HEK293 (cell line): ENCODE results near the gene AUH.

Experiments
- CTCF ChIA-PET: fragments of 350-600 bp; formaldehyde crosslinking; extraction: SDS; loops from one replicate; lab custom pipeline; 2021; ENCODE audit warnings: antibody characterized with exemption; lab: Yijun Ruan, JAX
- POLR2A ChIA-PET: fragments of 300-600 bp; formaldehyde crosslinking; extraction: SDS; loops from one replicate; lab custom pipeline; 2020; ENCODE audit warnings: antibody characterized with exemption, inconsistent platforms; lab: Yijun Ruan, JAX
- H3K27ac ChIP-seq: fragments of 200-500 bp; sonication (Bioruptor generic); 2 replicates; pipeline ENCODE4 v1.5.1; 2014; ENCODE audit warnings: low read depth, low read length, control low read depth, inconsistent platforms; ENCODE audit errors: extremely low read depth
- H3K36me3 ChIP-seq, 2 experiments: fragments of 200-500 bp in 1 of 2; sonication (Bioruptor generic) in 1 of 2; 1 replicate in 1 of 2; 2 replicates in 1 of 2; pipeline ENCODE4 v1.5.1; 2014 to 2017; ENCODE audit warnings: inconsistent platforms in 2 of 2, low read length in 2 of 2; ENCODE audit not compliant: control insufficient read depth in 2 of 2, insufficient read depth in 1 of 2
- H3K4me1 ChIP-seq: fragments of 200-500 bp; sonication (Bioruptor generic); 2 replicates; pipeline ENCODE4 v1.5.1; 2014; ENCODE audit warnings: mild to moderate bottlenecking, low read length, inconsistent platforms; ENCODE audit not compliant: control insufficient read depth, insufficient read depth
- H3K4me3 ChIP-seq: 2 replicates; pipeline ENCODE4 v1.5.1; 2011; ENCODE audit warnings: low read depth, mild to moderate bottlenecking, control low read depth, low read length, moderate library complexity
- H3K9me3 ChIP-seq: fragments of 200-500 bp; sonication (Bioruptor generic); 2 replicates; pipeline ENCODE4 v1.5.1; 2014; ENCODE audit warnings: low read depth, low read length, inconsistent platforms; ENCODE audit not compliant: control insufficient read depth, insufficient read depth
- HOXC10 ChIP-seq: sonication (generic); formaldehyde crosslinking; IDR thresholded peaks from 2 replicates; pipeline ENCODE4 v1.8.1; 2023; ENCODE audit warnings: mild to moderate bottlenecking, missing genetic modification reagents
- HOXD13 ChIP-seq: sonication (generic); formaldehyde crosslinking; IDR thresholded peaks from 2 replicates; pipeline ENCODE4 v1.8.0; 2022; ENCODE audit warnings: missing genetic modification reagents, borderline replicate concordance
- KLF1 ChIP-seq: fragments of 450-650 bp; formaldehyde crosslinking; IDR thresholded peaks from 2 replicates; pipeline ENCODE4 v1.5.1; 2016; ENCODE audit warnings: missing biosample characterization, missing genetic modification characterization
- SALL2 ChIP-seq: fragments of 450-650 bp; formaldehyde crosslinking; IDR thresholded peaks from 2 replicates; pipeline ENCODE4 v1.5.0; 2017; ENCODE audit warnings: missing biosample characterization, mild to moderate bottlenecking, missing genetic modification characterization, borderline replicate concordance
- SCRT1 ChIP-seq: fragments of 450-650 bp; formaldehyde crosslinking; IDR thresholded peaks from 2 replicates; pipeline ENCODE4 v1.5.1; 2016; ENCODE audit warnings: missing biosample characterization, missing genetic modification characterization, borderline replicate concordance
- YY1 ChIP-seq: fragments of 450-650 bp; formaldehyde crosslinking; IDR thresholded peaks from 2 replicates; pipeline ENCODE4 v1.5.1; 2018; ENCODE audit warnings: missing biosample characterization, missing genetic modification characterization
- YY2 ChIP-seq: fragments of 450-650 bp; formaldehyde crosslinking; IDR thresholded peaks from 2 replicates; pipeline ENCODE4 v1.5.1; 2016; ENCODE audit warnings: missing biosample characterization, missing genetic modification characterization
- ZFHX2 ChIP-seq: fragments of 450-650 bp; formaldehyde crosslinking; conservative IDR thresholded peaks from 2 replicates; pipeline ENCODE4 v1.5.1; 2016; ENCODE audit warnings: missing biosample characterization, missing genetic modification characterization
- ZFP37 ChIP-seq: fragments of 450-650 bp; formaldehyde crosslinking; IDR thresholded peaks from 2 replicates; pipeline ENCODE4 v1.5.1; 2016; ENCODE audit warnings: missing biosample characterization, missing genetic modification characterization
- ZFP69B ChIP-seq: fragments of 450-650 bp; formaldehyde crosslinking; IDR thresholded peaks from 2 replicates; pipeline ENCODE4 v1.5.1; 2016; ENCODE audit warnings: missing biosample characterization, missing genetic modification characterization
- ZNF140 ChIP-seq: fragments of 450-650 bp; formaldehyde crosslinking; IDR thresholded peaks from 2 replicates; pipeline ENCODE4 v1.5.1; 2016; ENCODE audit warnings: missing biosample characterization, missing genetic modification characterization
- ZNF18 ChIP-seq: fragments of 450-650 bp; formaldehyde crosslinking; IDR thresholded peaks from 2 replicates; pipeline ENCODE4 v1.5.1; 2016; ENCODE audit warnings: missing biosample characterization, missing genetic modification characterization
- ZNF248 ChIP-seq: fragments of 450-650 bp; formaldehyde crosslinking; IDR thresholded peaks from 2 replicates; pipeline ENCODE4 v1.5.1; 2017; ENCODE audit warnings: missing biosample characterization, missing genetic modification characterization
- ZNF366 ChIP-seq: fragments of 450-650 bp; formaldehyde crosslinking; conservative IDR thresholded peaks from 2 replicates; pipeline ENCODE4 v1.5.1; 2016; ENCODE audit warnings: missing biosample characterization, missing genetic modification characterization
- ZNF391 ChIP-seq: fragments of 450-650 bp; formaldehyde crosslinking; IDR thresholded peaks from 2 replicates; pipeline ENCODE4 v1.5.1; 2016; ENCODE audit warnings: low read depth, missing biosample characterization, missing genetic modification characterization, borderline replicate concordance
- ZNF48 ChIP-seq: fragments of 450-650 bp; formaldehyde crosslinking; IDR thresholded peaks from 2 replicates; pipeline ENCODE4 v1.5.1; 2016; ENCODE audit warnings: missing biosample characterization, missing genetic modification characterization
- ZNF560 ChIP-seq: fragments of 450-650 bp; formaldehyde crosslinking; IDR thresholded peaks from 2 replicates; pipeline ENCODE4 v1.5.1; 2017; ENCODE audit warnings: missing biosample characterization, missing genetic modification characterization, borderline replicate concordance
- ZNF585B ChIP-seq: fragments of 450-650 bp; formaldehyde crosslinking; IDR thresholded peaks from 2 replicates; pipeline ENCODE4 v1.5.1; 2016; ENCODE audit warnings: missing biosample characterization, missing genetic modification characterization
- ZNF596 ChIP-seq: fragments of 450-650 bp; IDR thresholded peaks from 2 replicates; pipeline ENCODE4 v1.5.0; 2018; ENCODE audit warnings: missing biosample characterization, mild to moderate bottlenecking, missing genetic modification characterization, moderate library complexity
- ZNF621 ChIP-seq: fragments of 450-650 bp; formaldehyde crosslinking; IDR thresholded peaks from 2 replicates; pipeline ENCODE4 v1.5.1; 2017; ENCODE audit warnings: missing biosample characterization, missing genetic modification characterization
- ZNF623 ChIP-seq: fragments of 450-650 bp; formaldehyde crosslinking; IDR thresholded peaks from 2 replicates; pipeline ENCODE4 v1.5.1; 2016; ENCODE audit warnings: missing biosample characterization, missing genetic modification characterization
- ZNF670 ChIP-seq: fragments of 450-650 bp; formaldehyde crosslinking; IDR thresholded peaks from 2 replicates; pipeline ENCODE4 v1.5.1; 2016; ENCODE audit warnings: missing biosample characterization, missing genetic modification characterization, low read depth
- ZNF747 ChIP-seq: fragments of 450-650 bp; formaldehyde crosslinking; IDR thresholded peaks from 2 replicates; pipeline ENCODE4 v1.5.1; 2016; ENCODE audit warnings: missing biosample characterization, missing genetic modification characterization
- ZNF768 ChIP-seq: fragments of 450-650 bp; formaldehyde crosslinking; IDR thresholded peaks from 2 replicates; pipeline ENCODE4 v1.5.1; 2018; ENCODE audit warnings: missing biosample characterization, mild to moderate bottlenecking, missing genetic modification characterization
- ZNF791 ChIP-seq: fragments of 450-650 bp; formaldehyde crosslinking; IDR thresholded peaks from 2 replicates; pipeline ENCODE4 v1.5.1; 2016; ENCODE audit warnings: missing biosample characterization, missing genetic modification characterization
- ZNF843 ChIP-seq: fragments of 450-650 bp; formaldehyde crosslinking; IDR thresholded peaks from 2 replicates; pipeline ENCODE4 v1.5.1; 2016; ENCODE audit warnings: missing biosample characterization, missing genetic modification characterization

The AUH gene

DNA sequence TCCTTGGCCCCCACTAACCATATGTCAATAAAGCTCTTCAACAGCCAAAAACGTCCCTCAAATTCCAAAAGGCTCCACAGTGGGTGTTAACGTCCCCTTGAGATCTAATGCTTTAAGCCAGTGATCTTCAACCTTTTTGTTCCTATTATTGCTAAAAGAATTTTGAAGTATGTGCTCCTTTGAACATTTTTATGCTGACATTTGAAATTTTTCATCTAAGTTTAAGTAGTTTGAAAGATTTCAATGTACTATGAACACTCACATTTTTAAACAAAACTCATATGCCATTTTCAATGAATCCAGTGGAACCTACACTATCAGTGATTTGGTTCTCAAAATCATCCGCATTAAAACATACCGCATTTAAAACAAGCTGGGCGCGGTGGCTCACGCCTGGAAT lies 29.9 kb downstream of the AUH start (continued):
- TF ChIP-seq ZNF48 (tag by site-specific recombination) (no peak), ZFHX2 (tag by site-specific recombination) (no peak), ZNF560 (tag by site-specific recombination) (no peak), ZNF18 (tag by site-specific recombination) (no peak), ZNF768 (tag by site-specific recombination) (no peak), ZNF585B (tag by site-specific recombination) (no peak), ZNF366 (tag by site-specific recombination) (no peak), ZFP69B (tag by site-specific recombination) (no peak), ZNF596 (tag by site-specific recombination) (no peak), ZNF747 (tag by site-specific recombination) (no peak), HOXD13 (no peak), ZNF140 (tag by site-specific recombination) (no peak), ZNF670 (tag by site-specific recombination) (no peak)

GRCh38 chr9:91328186-91328585 lies 33.5 kb downstream of the AUH start:
- TF ChIP-seq ZNF791 = no peak

GRCh38 chr9:91321691-91322090 lies 40.0 kb downstream of the AUH start:
- H3K9me3 ChIP-seq = no peaks in the 10 kb centered on the region
- ChIA-PET POLR2A (no interaction called here), CTCF (interaction anchor here (0.6 to 1.8 kb wide), 3 partner anchors 30 to 105 kb away, joined by 3 to 7 read pairs (median 4); no protein-coding TSS in a partner anchor)
- no peaks in the 10 kb centered on the region for H3K36me3 ChIP-seq
- no peaks in the 10 kb centered on the region for H3K4me1 ChIP-seq
- no peak overlapping the region for H3K4me3 ChIP-seq
- no peak overlapping the region for H3K27ac ChIP-seq
- no peak for TF ChIP-seq KLF1 (tag by site-specific recombination)
- no peak for TF ChIP-seq SALL2 (tag by site-specific recombination)
- TF ChIP-seq SCRT1 (tag by site-specific recombination) = no peak
- no peak for TF ChIP-seq YY1 (tag by site-specific recombination)
- TF ChIP-seq ZNF391 (tag by site-specific recombination) = no peak
- no peak for TF ChIP-seq ZNF248 (tag by site-specific recombination)
- no peak for TF ChIP-seq ZNF621
- TF ChIP-seq HOXC10 = no peak
- no peak for TF ChIP-seq ZNF623 (tag by site-specific recombination)
- TF ChIP-seq ZNF843 (tag by site-specific recombination) = no peak
- TF ChIP-seq YY2 = no peak
- no peak for TF ChIP-seq ZFP37 (tag by site-specific recombination)

More at GRCh38 chr9:91328186-91328585, 33.5 kb downstream of the AUH start:
- ChIA-PET CTCF (no interaction called here), POLR2A (no interaction called here)
- Histone ChIP-seq H3K9me3 (no peaks in the 10 kb centered on the region), H3K27ac (no peak overlapping the region), H3K4me1 (no peaks in the 10 kb centered on the region), H3K36me3 (peaks cover 0 to 13% of the 10 kb centered on the region in 2 experiments; a peak in 1 of 3 replicates), H3K4me3 (no peak overlapping the region)
